ENCODE data around the gene ARHGEF2.

The ARHGEF2 gene

DNA sequence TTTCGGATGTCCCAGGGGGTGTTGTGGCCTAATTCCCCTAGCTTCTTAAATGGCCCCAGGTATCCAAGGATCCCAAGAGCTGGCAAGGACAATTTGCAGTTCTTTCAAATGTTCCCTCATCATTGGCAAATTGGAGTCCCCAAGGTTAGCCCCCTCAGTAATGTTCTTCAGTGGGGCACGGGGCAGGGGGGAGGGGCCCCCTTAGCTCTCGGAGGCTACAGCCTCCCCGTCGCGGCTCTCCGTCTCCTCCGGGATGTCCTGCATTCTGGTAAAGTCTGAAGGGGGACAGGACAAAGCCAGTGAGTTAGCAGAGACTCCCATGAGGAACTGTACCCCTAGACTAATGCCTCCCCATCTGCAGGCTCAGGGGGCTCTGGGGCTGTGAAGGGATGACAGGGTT lies 30.6 kb downstream of the ARHGEF2 start:
- TF ChIP-seq, protein P1, sequence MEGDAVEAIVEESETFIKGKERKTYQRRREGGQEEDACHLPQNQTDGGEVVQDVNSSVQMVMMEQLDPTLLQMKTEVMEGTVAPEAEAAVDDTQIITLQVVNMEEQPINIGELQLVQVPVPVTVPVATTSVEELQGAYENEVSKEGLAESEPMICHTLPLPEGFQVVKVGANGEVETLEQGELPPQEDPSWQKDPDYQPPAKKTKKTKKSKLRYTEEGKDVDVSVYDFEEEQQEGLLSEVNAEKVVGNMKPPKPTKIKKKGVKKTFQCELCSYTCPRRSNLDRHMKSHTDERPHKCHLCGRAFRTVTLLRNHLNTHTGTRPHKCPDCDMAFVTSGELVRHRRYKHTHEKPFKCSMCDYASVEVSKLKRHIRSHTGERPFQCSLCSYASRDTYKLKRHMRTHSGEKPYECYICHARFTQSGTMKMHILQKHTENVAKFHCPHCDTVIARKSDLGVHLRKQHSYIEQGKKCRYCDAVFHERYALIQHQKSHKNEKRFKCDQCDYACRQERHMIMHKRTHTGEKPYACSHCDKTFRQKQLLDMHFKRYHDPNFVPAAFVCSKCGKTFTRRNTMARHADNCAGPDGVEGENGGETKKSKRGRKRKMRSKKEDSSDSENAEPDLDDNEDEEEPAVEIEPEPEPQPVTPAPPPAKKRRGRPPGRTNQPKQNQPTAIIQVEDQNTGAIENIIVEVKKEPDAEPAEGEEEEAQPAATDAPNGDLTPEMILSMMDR (IDR thresholded peaks at IDR 0.05; ENCODE audit: low read depth, low read length, missing control alignments): no peak
- no peak for DNase-seq (ENCODE audit: low read depth)
- in situ Hi-C loops (cut with HindIII; ENCODE audit: low sequenced_read_pairs): loop anchor here (5.0 kb wide), 1 partner anchor 65 kb away; no protein-coding TSS in a partner anchor
- H3K4me3 ChIP-seq (ENCODE audit: low read depth, low read length): no peak overlapping the region

DNA sequence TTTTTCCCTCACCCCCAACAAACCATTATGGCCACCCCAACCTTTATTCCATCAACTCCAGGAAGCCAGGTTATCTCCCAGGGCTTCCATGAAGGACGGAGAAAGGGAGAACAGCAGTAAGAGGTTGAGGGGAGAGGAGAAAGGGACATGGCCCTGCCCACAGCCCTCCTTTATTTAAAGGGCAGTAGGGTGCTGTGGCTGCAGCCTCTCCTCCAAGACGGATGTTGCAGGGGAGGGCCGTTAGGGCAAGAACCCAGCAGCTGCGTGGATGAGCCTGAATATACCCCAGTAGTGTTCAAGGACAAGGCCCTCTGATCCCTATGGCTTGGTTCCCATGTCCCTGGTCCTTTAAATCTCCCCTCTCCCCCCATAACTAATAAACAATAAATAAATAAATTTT lies 31.1 kb downstream of the ARHGEF2 start:
- in situ Hi-C loops (cut with HindIII; ENCODE audit: low sequenced_read_pairs): loop anchor here (5.0 kb wide), 1 partner anchor 65 kb away; no protein-coding TSS in a partner anchor
- DNase-seq (ENCODE audit: low read depth): no peak
- TF ChIP-seq, protein P1 (IDR thresholded peaks at IDR 0.05; ENCODE audit: low read depth, low read length, missing control alignments): no peak
- no peak overlapping the region for H3K4me3 ChIP-seq (ENCODE audit: low read depth, low read length)

- TF ChIP-seq, protein P1 (IDR thresholded peaks at IDR 0.05; ENCODE audit: low read depth, low read length, missing control alignments): no peak
- no peak overlapping the region for H3K4me3 ChIP-seq (ENCODE audit: low read depth, low read length)
- in situ Hi-C loops (cut with HindIII; ENCODE audit: low sequenced_read_pairs): loop anchor here (5.0 kb wide), 1 partner anchor 66 kb away; no protein-coding TSS in a partner anchor
- no peak for DNase-seq (ENCODE audit: low read depth)
These were observed 31.6 kb downstream of the ARHGEF2 start for GRCh38 chr1:155946633-155947219.

GRCh38 chr1:155944444-155944799 lies 33.9 kb downstream of the ARHGEF2 start:
- in situ Hi-C loops (cut with HindIII; ENCODE audit: low sequenced_read_pairs): no loop called here
- TF ChIP-seq, protein P1 (IDR thresholded peaks at IDR 0.05; ENCODE audit: low read depth, low read length, missing control alignments): no peak
- H3K4me3 ChIP-seq (ENCODE audit: low read depth, low read length): no peak overlapping the region
- DNase-seq (ENCODE audit: low read depth): no peak

GRCh38 chr1:155942578-155943141 lies 35.7 kb downstream of the ARHGEF2 start:
- no peak overlapping the region for H3K4me3 ChIP-seq (ENCODE audit: low read depth, low read length)
- in situ Hi-C loops (cut with HindIII; ENCODE audit: low sequenced_read_pairs): no loop called here
- DNase-seq (ENCODE audit: low read depth): no peak
- TF ChIP-seq, protein P1 (IDR thresholded peaks at IDR 0.05; ENCODE audit: low read depth, low read length, missing control alignments): no peak

DNA sequence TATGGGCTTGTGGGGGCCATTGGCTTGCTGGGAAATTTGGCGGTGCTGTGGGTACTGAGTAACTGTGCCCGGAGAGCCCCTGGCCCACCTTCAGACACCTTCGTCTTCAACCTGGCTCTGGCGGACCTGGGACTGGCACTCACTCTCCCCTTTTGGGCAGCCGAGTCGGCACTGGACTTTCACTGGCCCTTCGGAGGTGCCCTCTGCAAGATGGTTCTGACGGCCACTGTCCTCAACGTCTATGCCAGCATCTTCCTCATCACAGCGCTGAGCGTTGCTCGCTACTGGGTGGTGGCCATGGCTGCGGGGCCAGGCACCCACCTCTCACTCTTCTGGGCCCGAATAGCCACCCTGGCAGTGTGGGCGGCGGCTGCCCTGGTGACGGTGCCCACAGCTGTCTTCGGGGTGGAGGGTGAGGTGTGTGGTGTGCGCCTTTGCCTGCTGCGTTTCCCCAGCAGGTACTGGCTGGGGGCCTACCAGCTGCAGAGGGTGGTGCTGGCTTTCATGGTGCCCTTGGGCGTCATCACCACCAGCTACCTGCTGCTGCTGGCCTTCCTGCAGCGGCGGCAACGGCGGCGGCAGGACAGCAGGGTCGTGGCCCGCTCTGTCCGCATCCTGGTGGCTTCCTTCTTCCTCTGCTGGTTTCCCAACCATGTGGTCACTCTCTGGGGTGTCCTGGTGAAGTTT lies 36.4 kb downstream of the ARHGEF2 start:
- in situ Hi-C loops (cut with HindIII; ENCODE audit: low sequenced_read_pairs): no loop called here
- DNase-seq (ENCODE audit: low read depth): no peak
- TF ChIP-seq, protein P1 (IDR thresholded peaks at IDR 0.05; ENCODE audit: low read depth, low read length, missing control alignments): no peak

More for the DNA sequence above, 36.4 kb downstream of the ARHGEF2 start:
- no peak overlapping the region for H3K4me3 ChIP-seq (ENCODE audit: low read depth, low read length)

All from astrocyte of the cerebellum (primary cell).